Liver (tissue), 9 donors: ENCODE results near the gene KAZN. TPM values are rescaled to one million over a fixed set of nuclear protein-coding genes. Genes with fewer than 3 reads are reported as not detected.

Experiments used
- DNase-seq: peaks from one replicate; pipeline ENCODE4 v3.0.0-alpha.2; 2017; ENCODE audit warnings: low spot score
- H3K27ac ChIP-seq, 2 donors: one replicate each; pipeline ENCODE4 v1.7.0; 2013; ENCODE audit warnings: inconsistent platforms in 2 of 2, low read length in 2 of 2, control low read depth in 1 of 2, low read depth in 1 of 2, mild to moderate bottlenecking in 1 of 2
- H3K27me3 ChIP-seq, 4 donors: one replicate each; pipeline versions ENCODE4 v1.6.1 to v1.7.0; 2013; ENCODE audit warnings: low read length in 3 of 4, inconsistent platforms in 1 of 4, mild to moderate bottlenecking in 1 of 4, moderate library complexity in 1 of 4; ENCODE audit not compliant: control insufficient read depth in 4 of 4, insufficient read depth in 4 of 4
- H3K36me3 ChIP-seq, 4 donors: one replicate each; pipeline versions ENCODE4 v1.6.1 to v1.7.0; 2013; ENCODE audit warnings: low read length in 3 of 4, mild to moderate bottlenecking in 3 of 4, low read depth in 1 of 4, moderate library complexity in 1 of 4; ENCODE audit not compliant: control insufficient read depth in 4 of 4, insufficient read depth in 3 of 4
- H3K4me1 ChIP-seq, 4 donors: one replicate each; pipeline versions ENCODE4 v1.6.1 to v1.7.0; 2013; ENCODE audit warnings: low read length in 3 of 4, mild to moderate bottlenecking in 3 of 4, moderate library complexity in 1 of 4; ENCODE audit not compliant: control insufficient read depth in 4 of 4, insufficient read depth in 4 of 4
- H3K4me3 ChIP-seq, 3 donors: one replicate each; pipeline versions ENCODE4 v1.6.1 to v1.7.0; 2013; ENCODE audit warnings: low read length in 3 of 3, control low read depth in 1 of 3, low read depth in 1 of 3, mild to moderate bottlenecking in 1 of 3
- H3K9ac ChIP-seq, 2 donors: one replicate each; pipeline ENCODE4 v1.7.0; 2013; ENCODE audit warnings: low read length in 2 of 2, mild to moderate bottlenecking in 2 of 2, moderate library complexity in 2 of 2, control low read depth in 1 of 2, low read depth in 1 of 2
- H3K9me3 ChIP-seq, 4 donors: one replicate each; pipeline versions ENCODE4 v1.6.1 to v1.7.0; 2013; ENCODE audit warnings: low read length in 3 of 4; ENCODE audit not compliant: control insufficient read depth in 4 of 4
- ATF3 ChIP-seq: IDR thresholded peaks from 2 replicates; pipeline ENCODE4 v1.6.1; 2016; ENCODE audit warnings: antibody characterized with exemption
- CTCF ChIP-seq: fragments of 150-350 bp; IDR thresholded peaks from 2 replicates; pipeline ENCODE4 v1.5.1; 2017; ENCODE audit warnings: improper control_type of control experiment, low read depth, low read length; ENCODE audit not compliant: missing input control
- EGR1 ChIP-seq, 2 donors: IDR thresholded peaks; 2 replicates each; pipeline ENCODE4 v1.6.1; 2016 to 2018; ENCODE audit warnings: antibody characterized with exemption in 2 of 2, low read depth in 2 of 2
- FOXA1 ChIP-seq: IDR thresholded peaks from 2 replicates; pipeline ENCODE4 v1.6.1; 2016; ENCODE audit warnings: antibody characterized with exemption
- FOXA2 ChIP-seq: IDR thresholded peaks from 2 replicates; pipeline ENCODE4 v1.6.1; 2016; ENCODE audit warnings: antibody characterized with exemption
- GABPA ChIP-seq, 2 donors: IDR thresholded peaks in 1 of 2; conservative IDR thresholded peaks in 1 of 2; 2 replicates each; pipeline ENCODE4 v1.6.1; 2016; ENCODE audit warnings: antibody characterized with exemption in 2 of 2, mild to moderate bottlenecking in 1 of 2, moderate library complexity in 1 of 2
- HNF4A ChIP-seq, 2 donors: conservative IDR thresholded peaks; 2 replicates each; pipeline ENCODE4 v1.6.1; 2016; ENCODE audit warnings: antibody characterized with exemption in 2 of 2, mild to moderate bottlenecking in 2 of 2
- HNF4G ChIP-seq: IDR thresholded peaks from 2 replicates; pipeline ENCODE4 v1.6.1; 2016; ENCODE audit warnings: antibody characterized with exemption
- JUND ChIP-seq, 2 donors: IDR thresholded peaks; 2 replicates each; pipeline ENCODE4 v1.6.1; 2016; ENCODE audit warnings: antibody characterized with exemption in 2 of 2
- NR2F2 ChIP-seq: IDR thresholded peaks from 2 replicates; pipeline ENCODE4 v1.6.1; 2016; ENCODE audit warnings: antibody characterized with exemption
- RAD21 ChIP-seq, 2 donors: IDR thresholded peaks; 2 replicates each; pipeline ENCODE4 v1.6.1; 2016; ENCODE audit warnings: antibody characterized with exemption in 2 of 2, mild to moderate bottlenecking in 2 of 2
- REST ChIP-seq: IDR thresholded peaks from 2 replicates; pipeline ENCODE4 v1.6.1; 2016; ENCODE audit warnings: antibody characterized with exemption, mild to moderate bottlenecking
- RXRA ChIP-seq, 2 donors: IDR thresholded peaks; 2 replicates each; pipeline ENCODE4 v1.6.1; 2017 to 2018; ENCODE audit warnings: antibody characterized with exemption in 2 of 2, mild to moderate bottlenecking in 1 of 2
- SP1 ChIP-seq: IDR thresholded peaks from 2 replicates; pipeline ENCODE4 v1.6.1; 2018; ENCODE audit warnings: antibody characterized with exemption, mild to moderate bottlenecking
- TAF1 ChIP-seq: conservative IDR thresholded peaks from 2 replicates; pipeline ENCODE4 v1.6.1; 2016; ENCODE audit warnings: antibody characterized with exemption, mild to moderate bottlenecking
- YY1 ChIP-seq: IDR thresholded peaks from 2 replicates; pipeline ENCODE4 v1.6.1; 2016; ENCODE audit warnings: antibody characterized with exemption, mild to moderate bottlenecking
- WGBS: extraction: QIAGEN DNeasy Blood & Tissue Kit; methylation state at CpG from one replicate; pipeline ENCODE4 v1.1.7; 2013; 5-methylcytosine and 5-hydroxymethylcytosine counted together
- polyA plus RNA-seq, 2 donors: library from polyadenylated mRNA; stranded (reverse) in 1 of 2; unstranded in 1 of 2; fragments of 200-250 nt in 1 of 2; fragments of >200 nt in 1 of 2; fragmentation: Nextera tagmentation in 1 of 2; extraction: Ambion mirVana in 1 of 2; gene quantifications; one replicate each; pipeline versions ENCODE4 v1.2.1 to v1.2.3, GENCODE V29; 2013 to 2015
- total RNA-seq, 2 donors: library from RNA; depleted of rRNA; stranded (reverse); fragments of >200 nt; gene quantifications; one replicate each; pipeline ENCODE4 v1.2.3, GENCODE V29; 2014
- TF ChIP-seq, protein P1 (sequence below): IDR thresholded peaks from 2 replicates; pipeline ENCODE4 v1.6.1; 2016; ENCODE audit warnings: antibody characterized with exemption
- TF ChIP-seq, protein P2 (sequence below): IDR thresholded peaks from 2 replicates; pipeline ENCODE4 v1.6.1; 2016; ENCODE audit warnings: antibody characterized with exemption
- donor health status: healthy.
- donor health status: healthy.
- donor health status: healthy.
- donor health status: healthy.
- donor health status: healthy.

Gene KAZN
- total and polyA plus RNA-seq, 4 donors, result 1.9 to 6.9 (median 2.4) TPM

DNA sequence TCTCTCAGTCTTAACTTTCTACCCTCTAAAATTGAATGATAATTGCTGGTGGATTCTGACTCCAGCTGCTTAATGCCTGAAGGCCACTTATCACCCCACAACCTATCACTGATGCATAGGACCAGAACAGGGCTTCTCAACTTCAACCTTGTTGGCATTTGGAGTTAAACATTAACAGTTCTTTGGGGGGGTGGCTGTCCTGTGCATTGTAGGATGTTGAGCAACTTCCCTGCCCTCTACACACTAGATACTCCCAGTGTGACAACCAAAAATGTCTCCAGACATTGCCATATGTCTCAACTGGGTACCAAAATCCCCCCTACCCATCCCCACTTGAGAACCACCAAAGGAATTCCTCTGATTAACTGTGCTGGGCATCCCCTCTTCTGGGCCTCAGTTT is 279.6 kb downstream of the KAZN start:
- DNase-seq, result no peak
- H3K36me3 ChIP-seq, result no peaks in the 10 kb centered on the region

DNA sequence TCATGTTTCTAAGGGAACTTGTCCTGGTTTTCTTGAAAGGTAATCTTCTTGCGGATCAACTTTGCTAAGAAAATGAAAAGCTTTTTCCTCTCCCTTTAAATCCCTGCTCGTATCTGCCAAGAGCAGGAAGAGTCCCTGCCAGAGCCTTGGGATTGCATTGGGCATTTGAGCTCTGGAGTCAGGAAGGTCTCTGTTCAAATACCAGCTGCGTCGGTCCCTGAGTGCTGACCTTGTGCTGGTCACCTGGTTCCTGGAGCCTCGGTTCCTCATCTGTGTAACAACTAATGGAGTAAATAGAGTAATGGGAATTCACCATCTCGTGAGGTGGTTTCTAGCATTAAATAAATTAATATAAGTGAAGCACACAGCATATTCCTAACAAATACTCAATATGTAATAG is 280.5 kb downstream of the KAZN start:
- no peaks in the 10 kb centered on the region for H3K9me3 ChIP-seq
- H3K4me1 ChIP-seq, result no peaks in the 10 kb centered on the region
- H3K27me3 ChIP-seq, result no peaks in the 10 kb centered on the region
- no peak overlapping the region for H3K4me3 ChIP-seq
- H3K36me3 ChIP-seq, result no peaks in the 10 kb centered on the region
- TF ChIP-seq HNF4A (conservative IDR thresholded peaks at IDR 0.05) (no peak), NR2F2 (no peak), RAD21 (IDR thresholded peaks at IDR 0.05) (no peak), CTCF (no peak), SP1 (no peak), JUND (IDR thresholded peaks at IDR 0.05) (no peak), TAF1 (no peak), FOXA2 (no peak), YY1 (no peak), HNF4G (no peak), GABPA (IDR thresholded peaks at IDR 0.05 in 1 of 2, conservative IDR thresholded peaks at IDR 0.05 in 1 of 2) (no peak), FOXA1 (no peak), ATF3 (no peak), REST (no peak), EGR1 (IDR thresholded peaks at IDR 0.05; ENCODE audit: low read depth in 2 of 2) (no peak), RXRA (IDR thresholded peaks at IDR 0.05) (no peak)
- TF ChIP-seq, protein P1, sequence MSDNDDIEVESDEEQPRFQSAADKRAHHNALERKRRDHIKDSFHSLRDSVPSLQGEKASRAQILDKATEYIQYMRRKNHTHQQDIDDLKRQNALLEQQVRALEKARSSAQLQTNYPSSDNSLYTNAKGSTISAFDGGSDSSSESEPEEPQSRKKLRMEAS, result no peak
- TF ChIP-seq, protein P2, sequence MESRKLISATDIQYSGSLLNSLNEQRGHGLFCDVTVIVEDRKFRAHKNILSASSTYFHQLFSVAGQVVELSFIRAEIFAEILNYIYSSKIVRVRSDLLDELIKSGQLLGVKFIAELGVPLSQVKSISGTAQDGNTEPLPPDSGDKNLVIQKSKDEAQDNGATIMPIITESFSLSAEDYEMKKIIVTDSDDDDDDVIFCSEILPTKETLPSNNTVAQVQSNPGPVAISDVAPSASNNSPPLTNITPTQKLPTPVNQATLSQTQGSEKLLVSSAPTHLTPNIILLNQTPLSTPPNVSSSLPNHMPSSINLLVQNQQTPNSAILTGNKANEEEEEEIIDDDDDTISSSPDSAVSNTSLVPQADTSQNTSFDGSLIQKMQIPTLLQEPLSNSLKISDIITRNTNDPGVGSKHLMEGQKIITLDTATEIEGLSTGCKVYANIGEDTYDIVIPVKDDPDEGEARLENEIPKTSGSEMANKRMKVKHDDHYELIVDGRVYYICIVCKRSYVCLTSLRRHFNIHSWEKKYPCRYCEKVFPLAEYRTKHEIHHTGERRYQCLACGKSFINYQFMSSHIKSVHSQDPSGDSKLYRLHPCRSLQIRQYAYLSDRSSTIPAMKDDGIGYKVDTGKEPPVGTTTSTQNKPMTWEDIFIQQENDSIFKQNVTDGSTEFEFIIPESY, result no peak
- no peak for DNase-seq
- no peak overlapping the region for H3K27ac ChIP-seq
- H3K9ac ChIP-seq, result no peak overlapping the region
- 80% methylated on average over 6 of the region's 6 CpGs for WGBS

More for the DNA sequence above, 279.6 kb downstream of the KAZN start:
- Histone ChIP-seq H3K4me3 (no peak overlapping the region), H3K9me3 (no peaks in the 10 kb centered on the region), H3K4me1 (no peaks in the 10 kb centered on the region), H3K27me3 (no peaks in the 10 kb centered on the region), H3K9ac (no peak overlapping the region), H3K27ac (no peak overlapping the region)
- no peak for TF ChIP-seq RXRA (IDR thresholded peaks at IDR 0.05)
